GM21528 (cell line): Measurements from ENCODE around the gene FBXO33.
"Not testable (repeated sequence)": the region's sequence is repeated elsewhere in the genome, so short reads cannot be mapped to it uniquely, and the experiment has no call there.

Source experiments
- ATAC-seq: cut with Tn5 transposase; IDR thresholded peaks from one replicate; pipeline ENCODE4 v1.9.1; 2021; ENCODE audit warnings: mild to moderate bottlenecking, moderate library complexity; ENCODE audit not compliant: unreplicated experiment, low FRiP score

Gene FBXO33

GRCh38 chr14:39376667-39377403 lies 55.4 kb downstream of the FBXO33 start:
- ATAC-seq, result no peak

GRCh38 chr14:39374851-39375250 lies 57.4 kb downstream of the FBXO33 start:
- no peak for ATAC-seq

GRCh38 chr14:39372656-39373055 lies 59.6 kb downstream of the FBXO33 start:
- ATAC-seq, result no peak

- no peak for ATAC-seq
Measured at GRCh38 chr14:39370415-39370814, 61.8 kb downstream of the FBXO33 start.

GRCh38 chr14:39369029-39369428 lies 63.2 kb downstream of the FBXO33 start:
- no peak for ATAC-seq

GRCh38 chr14:39368261-39368959 lies 63.8 kb downstream of the FBXO33 start:
- ATAC-seq, result no peak

GRCh38 chr14:39367387-39367751 lies 64.9 kb downstream of the FBXO33 start:
- ATAC-seq, result no peak

GRCh38 chr14:39366460-39367386 lies 65.5 kb downstream of the FBXO33 start:
- ATAC-seq, result no peak

- ATAC-seq, result no peak
Measured at GRCh38 chr14:39365354-39365753, 66.9 kb downstream of the FBXO33 start.

GRCh38 chr14:39364509-39364908 lies 67.7 kb downstream of the FBXO33 start:
- ATAC-seq, result no peak

- ATAC-seq, result not testable (repeated sequence)
Measured at GRCh38 chr14:39361556-39361955, 70.7 kb downstream of the FBXO33 start.

- ATAC-seq, result no peak
Measured at GRCh38 chr14:39360316-39360715, 71.9 kb downstream of the FBXO33 start.

- not testable (repeated sequence) for ATAC-seq
Measured at GRCh38 chr14:39359069-39359468, 73.2 kb downstream of the FBXO33 start.

GRCh38 chr14:39351708-39352107 lies 80.5 kb downstream of the FBXO33 start:
- no peak for ATAC-seq

- no peak for ATAC-seq
Measured at GRCh38 chr14:39350866-39351265, 81.4 kb downstream of the FBXO33 start.
